IMR-90 (cell line): ENCODE measurements around the gene RPN2. TPM values are rescaled to one million over a fixed set of nuclear protein-coding genes. Genes with fewer than 3 reads are reported as not detected.

Experiments used
- ATAC-seq: fragments of 200-7000 bp; cut with Tn5 transposase; 2 replicates; pipeline ENCODE4 v1.9.1; 2020; ENCODE audit warnings: low read depth, mild to moderate bottlenecking, moderate library complexity
- BruUV-seq: library from RNA; stranded (reverse); fragments of 400-500 nt; replicated peaks from 2 replicates; lab custom pipeline; 2021; lab: Mats Ljungman, UMichigan
- CTCF ChIA-PET: fragments of 300-600 bp; formaldehyde crosslinking; extraction: SDS; loops from one replicate; lab custom pipeline; 2021; ENCODE audit warnings: antibody characterized with exemption; lab: Yijun Ruan, JAX
- POLR2A ChIA-PET: fragments of 300-600 bp; sonication (Branson Sonifier 250); formaldehyde crosslinking; loops from one replicate; lab custom pipeline; 2022; ENCODE audit warnings: antibody characterized with exemption; ENCODE audit not compliant: unreplicated experiment; lab: Charles Lee
- DNase-seq: peaks from one replicate; pipeline ENCODE4 v3.0.0; 2013
- H2AFZ ChIP-seq: replicated peaks from 2 replicates; pipeline ENCODE3; 2013; ENCODE audit warnings: low read length, mild to moderate bottlenecking; ENCODE audit not compliant: poor library complexity
- H2AK5ac ChIP-seq: 2 replicates; pipeline ENCODE4 v1.6.1; 2013; ENCODE audit warnings: low read depth, low read length, inconsistent platforms
- H2AK9ac ChIP-seq: replicated peaks from 2 replicates; pipeline ENCODE3; 2013; ENCODE audit warnings: mild to moderate bottlenecking, low read depth, low read length, moderate library complexity; ENCODE audit not compliant: poor library complexity
- H2BK120ac ChIP-seq: 2 replicates; pipeline ENCODE4 v1.6.1; 2013; ENCODE audit warnings: low read depth, low read length, inconsistent platforms
- H2BK15ac ChIP-seq: 3 replicates; pipeline ENCODE4 v1.6.1; 2013; ENCODE audit warnings: low read depth, low read length, inconsistent platforms
- H2BK20ac ChIP-seq: 2 replicates; pipeline ENCODE4 v1.6.1; 2013; ENCODE audit warnings: low read depth, mild to moderate bottlenecking, inconsistent platforms, low read length, moderate library complexity
- H2BK5ac ChIP-seq: 2 replicates; pipeline ENCODE4 v1.6.1; 2013; ENCODE audit warnings: mild to moderate bottlenecking, low read depth, low read length, inconsistent platforms; ENCODE audit not compliant: poor library complexity, severe bottlenecking
- H3K14ac ChIP-seq: replicated peaks from 2 replicates; pipeline ENCODE4 v1.6.1; 2013; ENCODE audit warnings: low read depth, low read length, inconsistent platforms
- H3K18ac ChIP-seq: 2 replicates; pipeline ENCODE4 v1.6.1; 2013; ENCODE audit warnings: low read depth, low read length, control low read depth
- H3K23ac ChIP-seq: 2 replicates; pipeline ENCODE4 v1.6.1; 2013; ENCODE audit warnings: low read depth, low read length, inconsistent platforms
- H3K27ac ChIP-seq: 2 replicates; pipeline ENCODE4 v1.5.1; 2013; ENCODE audit warnings: mild to moderate bottlenecking, control low read depth, low read length; ENCODE audit not compliant: insufficient read depth
- H3K27me3 ChIP-seq: 2 replicates; pipeline ENCODE4 v1.6.1; 2013; ENCODE audit warnings: low read length; ENCODE audit not compliant: control insufficient read depth, insufficient read depth
- H3K36me3 ChIP-seq: 2 replicates; pipeline ENCODE4 v1.6.1; 2013; ENCODE audit warnings: low read length, mixed read lengths; ENCODE audit not compliant: control insufficient read depth, insufficient read depth
- H3K4ac ChIP-seq: 2 replicates; pipeline ENCODE4 v1.6.1; 2013; ENCODE audit warnings: low read depth, low read length, inconsistent platforms
- H3K4me1 ChIP-seq: 2 replicates; pipeline ENCODE4 v1.6.1; 2013; ENCODE audit warnings: low read length, mixed read lengths; ENCODE audit not compliant: control insufficient read depth, insufficient read depth
- H3K4me2 ChIP-seq: 2 replicates; pipeline ENCODE4 v1.6.1; 2013; ENCODE audit warnings: low read depth, mild to moderate bottlenecking, control low read depth, low read length, moderate library complexity
- H3K4me3 ChIP-seq: 2 replicates; pipeline ENCODE4 v1.5.1; 2013; ENCODE audit warnings: low read depth, mild to moderate bottlenecking, control low read depth, low read length, moderate library complexity; ENCODE audit not compliant: insufficient read depth
- H3K56ac ChIP-seq: 2 replicates; pipeline ENCODE4 v1.6.1; 2013; ENCODE audit warnings: low read length, inconsistent platforms; ENCODE audit not compliant: insufficient read depth; ENCODE audit errors: extremely low read depth
- H3K79me1 ChIP-seq, 2 experiments: 2 replicates each; pipeline ENCODE4 v1.6.1; 2013; ENCODE audit warnings: low read length in 2 of 2, inconsistent platforms in 1 of 2, low read depth in 1 of 2
- H3K9ac ChIP-seq: 2 replicates; pipeline ENCODE4 v1.6.1; 2013; ENCODE audit warnings: low read depth, low read length, control low read depth
- H3K9me1 ChIP-seq: 2 replicates; pipeline ENCODE4 v1.6.1; 2013; ENCODE audit warnings: low read length, inconsistent platforms; ENCODE audit not compliant: insufficient read depth
- H3K9me3 ChIP-seq: 2 replicates; pipeline ENCODE4 v1.6.1; 2013; ENCODE audit warnings: low read length; ENCODE audit not compliant: control insufficient read depth, insufficient read depth
- H4K20me1 ChIP-seq: 2 replicates; pipeline ENCODE4 v1.6.1; 2013; ENCODE audit warnings: low read length, inconsistent platforms; ENCODE audit not compliant: insufficient read depth
- H4K5ac ChIP-seq: 2 replicates; pipeline ENCODE4 v1.6.1; 2013; ENCODE audit warnings: mild to moderate bottlenecking, low read depth, low read length, control low read depth
- H4K8ac ChIP-seq, 2 experiments: 2 replicates each; pipeline ENCODE4 v1.6.1; 2013; ENCODE audit warnings: low read depth in 2 of 2, low read length in 2 of 2, control low read depth in 1 of 2, inconsistent platforms in 1 of 2
- H4K91ac ChIP-seq: 2 replicates; pipeline ENCODE4 v1.6.1; 2013; ENCODE audit warnings: low read depth, low read length, inconsistent platforms; ENCODE audit not compliant: insufficient read depth
- MAZ ChIP-seq: IDR thresholded peaks from 2 replicates; pipeline ENCODE4 v1.6.1; 2012; ENCODE audit warnings: low read depth, mild to moderate bottlenecking, low read length, improper control_type of control experiment, moderate library complexity, borderline replicate concordance
- RAD21 ChIP-seq: IDR thresholded peaks from 2 replicates; pipeline ENCODE4 v1.6.1; 2012; ENCODE audit warnings: low read length, improper control_type of control experiment
- RFX5 ChIP-seq: IDR thresholded peaks from 2 replicates; pipeline ENCODE4 v1.8.0; 2012; ENCODE audit warnings: low read depth, mild to moderate bottlenecking, low read length, moderate library complexity
- WGBS, 2 experiments: methylation state at CpG; one replicate each; pipeline versions ENCODE4 v1.1.5 to v1.1.7; 2013; ENCODE audit warnings: missing lambda C conversion rate in 2 of 2; ENCODE audit not compliant: insufficient read length in 1 of 2; ENCODE audit errors: extremely low coverage in 2 of 2; 5-methylcytosine and 5-hydroxymethylcytosine counted together
- dilution Hi-C: fragments of 300-500 bp; cut with HindIII; formaldehyde crosslinking; loops from one replicate; pipeline ENCODE4 v1.14.3; 2018; ENCODE audit warnings: low sequenced_read_pairs; ENCODE audit not compliant: unreplicated experiment
- in situ Hi-C: fragments of 300-500 bp; cut with MboI; formaldehyde crosslinking; loops from 3 replicates; pipeline ENCODE4 v1.14.3; 2019; ENCODE audit warnings: low sequenced_read_pairs, inconsistent platforms, mixed read lengths
- intact Hi-C: fragments of 100-400 bp; cut with micrococcal nuclease; formaldehyde crosslinking; loops from 2 replicates; pipeline ENCODE4 v1.10.0; 2022
- polyA plus RNA-seq, 3 experiments: library from polyadenylated mRNA; depleted of rRNA; stranded (reverse); fragments of >200 nt; gene quantifications; 2 replicates each; pipeline ENCODE4 v1.2.3, GENCODE V29; 2012; ENCODE audit warnings: low replicate concordance in 1 of 3
- total RNA-seq: library from RNA; depleted of rRNA; stranded (reverse); fragments of >200 nt; gene quantifications from 2 replicates; pipeline ENCODE4 v1.2.3, GENCODE V29; 2012
- TF ChIP-seq, protein P1 (sequence below): fragments of 150-350 bp; IDR thresholded peaks from 2 replicates; pipeline ENCODE4 v1.6.1; 2017; ENCODE audit warnings: mild to moderate bottlenecking, antibody characterized with exemption, low read length, low read depth

RPN2 gene
- total and polyA plus RNA-seq, 2 of the 4 experiments (the other 2 are of a cell fraction) = 305 to 481 TPM

GRCh38 chr20:37201827-37202162 lies 22.7 kb downstream of the RPN2 start:
- CTCF ChIA-PET = no interaction called here
- dilution Hi-C loops (no loop called here), intact Hi-C loops (loop anchor here (1.0 kb wide), 1 partner anchor 333 kb away; no protein-coding TSS in a partner anchor)

More at GRCh38 chr20:37201827-37202162, 22.7 kb downstream of the RPN2 start:
- Histone ChIP-seq H4K91ac (no peak overlapping the region), H3K4me1 (peaks cover 3% of the 10 kb centered on the region), H3K23ac (no peak overlapping the region), H3K9me1 (peaks cover 30% of the 10 kb centered on the region), H3K18ac (no peak overlapping the region), H2AK5ac (no peak overlapping the region), H3K9me3 (no peaks in the 10 kb centered on the region), H3K79me1 (peaks cover 57 to 67% of the 10 kb centered on the region in 2 experiments), H2BK15ac (no peak overlapping the region), H4K20me1 (peaks cover 45% of the 10 kb centered on the region), H3K9ac (no peak overlapping the region), H3K27ac (peak overlapping the region; percentile 8; the same call in 1 of the 2 replicates), H2AK9ac (no peak overlapping the region), H3K4me2 (peak overlapping the region; percentile 60), H4K8ac (no peak overlapping the region), H3K56ac (no peak overlapping the region), H3K27me3 (no peaks in the 10 kb centered on the region), H2BK20ac (no peak overlapping the region), H4K5ac (no peak overlapping the region), H2BK120ac (peak overlapping the region; percentile 31; the same call in 1 of the 2 replicates), H3K14ac (no peak overlapping the region), H2BK5ac (peak overlapping the region; percentile 22), H3K4ac (no peak overlapping the region), H2AFZ (no peak overlapping the region), H3K4me3 (no peak overlapping the region; the same call in 1 of the 2 replicates), H3K36me3 (peaks cover 39% of the 10 kb centered on the region)
- in situ Hi-C loops = loop anchor here (10.0 kb wide), 1 partner anchor 183 kb away; no protein-coding TSS in a partner anchor
- no TSS peak for BruUV-seq
- no peak for TF ChIP-seq MAZ
- no peak for TF ChIP-seq RAD21
- no peak for TF ChIP-seq RFX5
- TF ChIP-seq, protein P1, sequence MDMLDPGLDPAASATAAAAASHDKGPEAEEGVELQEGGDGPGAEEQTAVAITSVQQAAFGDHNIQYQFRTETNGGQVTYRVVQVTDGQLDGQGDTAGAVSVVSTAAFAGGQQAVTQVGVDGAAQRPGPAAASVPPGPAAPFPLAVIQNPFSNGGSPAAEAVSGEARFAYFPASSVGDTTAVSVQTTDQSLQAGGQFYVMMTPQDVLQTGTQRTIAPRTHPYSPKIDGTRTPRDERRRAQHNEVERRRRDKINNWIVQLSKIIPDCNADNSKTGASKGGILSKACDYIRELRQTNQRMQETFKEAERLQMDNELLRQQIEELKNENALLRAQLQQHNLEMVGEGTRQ = no peak
- no CpG with 5 or more reads among the region's 2 CpGs for WGBS, 2 experiments
- POLR2A ChIA-PET = no interaction called here
- DNase-seq (no peak), ATAC-seq (no peak)
